ENCODE results near the gene ERRFI1.

Gene ERRFI1

DNA sequence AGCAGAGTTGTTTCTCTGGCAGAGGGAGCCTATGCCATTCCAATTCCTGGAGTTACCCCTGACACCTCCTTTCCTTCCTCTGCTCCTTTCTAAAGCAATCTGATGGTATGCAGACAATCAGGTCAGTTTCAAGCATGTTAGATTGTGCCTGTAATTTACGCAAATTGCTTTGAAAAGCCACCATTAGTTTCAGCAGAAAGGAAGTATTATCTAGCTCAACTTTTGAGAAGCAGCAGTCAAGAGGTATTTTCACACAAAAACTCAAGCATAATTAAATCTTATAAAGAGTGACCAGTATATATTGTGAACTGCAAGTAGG is 2.2 kb downstream of the ERRFI1 start:
- H3K36me3 ChIP-seq (ENCODE audit: control insufficient read depth, low read depth, low read length) = no peaks in the 10 kb centered on the region
- H3K4me3 ChIP-seq (ENCODE audit: low read length) = peak overlapping the region; percentile 97
- no peak overlapping the region for H3K27ac ChIP-seq (ENCODE audit: low read length)
- H3K9me3 ChIP-seq (ENCODE audit: control insufficient read depth, low read depth, low read length) = no peaks in the 10 kb centered on the region
- peaks cover 53% of the 10 kb centered on the region for H3K4me1 ChIP-seq (ENCODE audit: control insufficient read depth, low read depth, low read length)
- H3K27me3 ChIP-seq (ENCODE audit: control insufficient read depth, insufficient read depth, low read length) = peaks cover 21% of the 10 kb centered on the region
- H3K9ac ChIP-seq (ENCODE audit: low read length) = no peak overlapping the region

DNA sequence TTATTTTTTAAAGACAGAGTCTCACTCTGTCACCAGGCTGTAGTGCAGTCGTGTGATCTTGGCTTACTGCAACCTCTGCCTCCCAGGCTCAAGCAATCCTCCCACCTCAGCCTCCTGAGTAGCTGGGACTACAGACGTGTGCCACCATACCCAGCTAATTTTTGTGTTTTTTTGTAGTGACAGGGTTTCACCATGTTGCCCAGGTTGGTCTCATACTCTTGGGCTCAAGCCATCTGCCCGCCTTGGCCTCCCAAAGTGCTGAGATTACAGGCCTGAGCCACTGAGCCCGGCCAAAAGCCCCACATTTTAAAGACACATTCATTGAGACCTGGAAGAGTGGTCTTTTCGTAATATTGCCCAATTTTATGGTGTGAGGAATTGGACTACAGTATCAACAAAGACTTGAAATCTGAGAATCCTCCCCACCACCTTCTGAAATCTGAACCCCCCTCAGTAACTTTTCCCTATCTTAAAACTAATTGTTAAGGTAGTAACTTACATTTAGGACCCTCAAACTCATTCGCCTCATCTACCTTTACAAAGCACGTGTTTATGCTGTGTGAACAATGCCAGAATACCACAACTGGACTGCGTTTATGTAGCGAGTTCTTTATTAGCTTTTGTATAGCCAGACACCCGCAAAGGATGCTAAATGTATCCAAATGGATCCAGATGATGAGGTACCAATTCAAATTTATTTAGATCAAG is 2.7 kb downstream of the ERRFI1 start:
- H3K27me3 ChIP-seq (ENCODE audit: control insufficient read depth, insufficient read depth, low read length) = peaks cover 21% of the 10 kb centered on the region
- peaks cover 58% of the 10 kb centered on the region for H3K4me1 ChIP-seq (ENCODE audit: control insufficient read depth, low read depth, low read length)
- H3K9me3 ChIP-seq (ENCODE audit: control insufficient read depth, low read depth, low read length) = no peaks in the 10 kb centered on the region
- H3K36me3 ChIP-seq (ENCODE audit: control insufficient read depth, low read depth, low read length) = no peaks in the 10 kb centered on the region
- no peak overlapping the region for H3K9ac ChIP-seq (ENCODE audit: low read length)
- H3K4me3 ChIP-seq (ENCODE audit: low read length) = peak overlapping the region; percentile 26
- no peak overlapping the region for H3K27ac ChIP-seq (ENCODE audit: low read length)

DNA sequence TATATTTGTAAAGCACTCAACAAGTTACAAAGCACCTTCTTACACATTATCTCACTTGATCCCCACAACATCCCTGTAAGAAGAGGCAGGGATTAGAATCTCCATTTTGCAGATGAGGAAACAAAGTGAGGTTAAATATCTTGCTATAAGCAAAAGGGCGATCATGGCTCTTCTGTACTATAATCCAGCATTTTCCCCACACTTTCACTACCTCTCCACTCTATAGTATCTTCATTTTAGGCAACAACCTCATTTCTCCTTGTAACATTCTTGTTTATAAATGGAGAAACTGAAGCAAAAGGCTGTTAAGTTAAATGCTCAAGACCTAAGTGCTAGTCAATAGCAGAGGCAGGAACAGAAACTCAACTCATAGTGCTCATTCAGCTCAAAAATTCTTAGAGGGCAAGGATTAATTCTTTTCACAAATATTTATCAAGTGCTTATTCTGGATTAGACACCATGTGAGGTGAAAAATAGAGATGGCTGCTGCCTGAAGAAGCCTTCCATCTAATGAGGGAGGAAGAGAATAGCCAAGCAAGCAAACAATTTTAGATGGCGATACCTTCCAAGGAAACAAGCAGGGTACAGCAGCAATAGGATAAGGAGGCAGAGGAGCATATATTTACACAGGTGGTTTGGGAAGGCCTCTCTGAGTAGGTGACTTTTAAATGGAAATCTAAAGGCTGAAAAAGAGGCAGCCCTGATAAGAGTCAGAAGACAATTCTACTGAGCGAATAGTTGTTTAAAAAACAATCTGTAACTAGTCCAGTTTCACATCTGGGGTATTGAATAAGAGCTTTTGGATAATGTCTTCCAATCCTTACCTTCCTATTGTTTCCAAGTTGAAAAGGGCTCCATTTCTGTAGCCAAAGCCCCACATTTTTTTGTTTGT is 3.5 kb downstream of the ERRFI1 start:
- Histone ChIP-seq H3K9ac (ENCODE audit: low read length) (no peak overlapping the region), H3K4me3 (ENCODE audit: low read length) (no peak overlapping the region), H3K27me3 (ENCODE audit: control insufficient read depth, insufficient read depth, low read length) (peaks cover 21% of the 10 kb centered on the region), H3K36me3 (ENCODE audit: control insufficient read depth, low read depth, low read length) (no peaks in the 10 kb centered on the region), H3K4me1 (ENCODE audit: control insufficient read depth, low read depth, low read length) (peaks cover 61% of the 10 kb centered on the region), H3K27ac (ENCODE audit: low read length) (no peak overlapping the region), H3K9me3 (ENCODE audit: control insufficient read depth, low read depth, low read length) (no peaks in the 10 kb centered on the region)

DNA sequence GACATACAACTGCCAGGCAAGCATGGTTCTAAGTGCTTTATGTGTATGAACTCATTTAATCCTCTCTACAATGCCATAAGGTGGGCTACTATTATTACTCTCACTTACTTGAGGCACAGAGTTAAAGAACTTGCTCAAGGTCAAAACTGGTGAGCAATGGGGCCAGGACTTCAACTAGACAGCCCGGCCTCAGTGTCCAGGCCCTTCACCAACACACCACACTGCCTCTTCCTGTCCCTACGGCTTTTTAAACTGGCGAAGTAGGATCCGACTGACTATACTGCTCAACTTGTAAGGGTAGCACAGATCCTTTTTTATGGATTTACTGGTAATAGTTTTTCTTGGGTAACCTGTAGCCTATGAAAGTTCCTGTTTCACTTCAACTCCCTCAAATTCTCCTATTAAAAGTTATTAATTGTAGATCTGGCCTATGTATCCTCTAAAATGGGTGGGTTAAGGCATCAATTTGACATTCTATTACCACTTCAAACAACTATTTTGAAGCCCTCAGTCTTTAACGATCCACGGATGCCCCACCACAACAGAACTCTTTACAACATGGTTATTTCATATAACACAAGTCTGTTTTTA is 4.3 kb downstream of the ERRFI1 start:
- peaks cover 14% of the 10 kb centered on the region for H3K27me3 ChIP-seq (ENCODE audit: control insufficient read depth, insufficient read depth, low read length)
- H3K9ac ChIP-seq (ENCODE audit: low read length) = no peak overlapping the region
- peaks cover 61% of the 10 kb centered on the region for H3K4me1 ChIP-seq (ENCODE audit: control insufficient read depth, low read depth, low read length)
- H3K36me3 ChIP-seq (ENCODE audit: control insufficient read depth, low read depth, low read length) = no peaks in the 10 kb centered on the region
- no peaks in the 10 kb centered on the region for H3K9me3 ChIP-seq (ENCODE audit: control insufficient read depth, low read depth, low read length)
- H3K27ac ChIP-seq (ENCODE audit: low read length) = no peak overlapping the region
- H3K4me3 ChIP-seq (ENCODE audit: low read length) = no peak overlapping the region

DNA sequence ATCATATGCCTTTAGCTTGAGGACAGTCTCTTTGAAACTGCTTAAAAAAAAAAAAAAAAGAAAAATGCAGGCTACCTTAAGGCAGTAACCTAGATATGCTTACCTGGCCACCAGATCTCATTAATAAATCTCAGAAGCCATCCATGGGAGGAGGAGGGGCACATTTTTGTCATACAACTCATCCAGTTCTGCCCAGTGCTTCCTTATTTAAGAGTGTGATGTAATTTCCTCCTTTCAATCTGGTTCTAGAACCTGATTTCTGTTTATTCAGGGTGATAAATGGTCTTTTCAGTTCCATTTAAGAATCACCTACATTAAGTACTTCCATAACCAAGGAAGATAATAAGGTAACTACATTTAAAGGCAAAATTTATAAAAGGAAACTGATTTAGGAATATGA is 6.1 kb downstream of the ERRFI1 start:
- Histone ChIP-seq H3K27ac (ENCODE audit: low read length) (no peak overlapping the region), H3K4me1 (ENCODE audit: control insufficient read depth, low read depth, low read length) (peaks cover 75% of the 10 kb centered on the region), H3K27me3 (ENCODE audit: control insufficient read depth, insufficient read depth, low read length) (peaks cover 5% of the 10 kb centered on the region), H3K9ac (ENCODE audit: low read length) (no peak overlapping the region), H3K36me3 (ENCODE audit: control insufficient read depth, low read depth, low read length) (no peaks in the 10 kb centered on the region), H3K4me3 (ENCODE audit: low read length) (no peak overlapping the region), H3K9me3 (ENCODE audit: control insufficient read depth, low read depth, low read length) (no peaks in the 10 kb centered on the region)

DNA sequence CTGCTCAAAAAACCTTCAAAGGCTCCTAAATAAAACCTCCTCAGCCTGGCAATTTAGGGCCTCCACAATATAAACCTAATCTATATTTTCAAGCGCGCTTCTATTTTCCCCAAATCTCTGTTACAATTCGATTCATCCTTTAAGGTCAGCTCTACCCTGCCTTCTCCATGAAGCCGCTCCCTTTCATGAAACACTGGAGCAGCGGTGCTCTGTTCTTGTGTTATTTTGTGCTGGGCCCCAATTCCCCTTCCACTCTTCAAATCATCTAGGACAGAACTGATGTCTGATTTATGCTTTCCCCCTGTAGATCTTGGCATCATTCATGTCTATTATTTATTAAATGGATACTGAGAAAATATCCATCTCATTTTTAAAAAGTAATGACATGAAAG is 6.9 kb downstream of the ERRFI1 start:
- H3K9me3 ChIP-seq (ENCODE audit: control insufficient read depth, low read depth, low read length) = no peaks in the 10 kb centered on the region
- no peak overlapping the region for H3K27ac ChIP-seq (ENCODE audit: low read length)
- H3K36me3 ChIP-seq (ENCODE audit: control insufficient read depth, low read depth, low read length) = peaks cover 5% of the 10 kb centered on the region
- H3K27me3 ChIP-seq (ENCODE audit: control insufficient read depth, insufficient read depth, low read length) = no peaks in the 10 kb centered on the region
- H3K9ac ChIP-seq (ENCODE audit: low read length) = no peak overlapping the region
- peaks cover 73% of the 10 kb centered on the region for H3K4me1 ChIP-seq (ENCODE audit: control insufficient read depth, low read depth, low read length)
- no peak overlapping the region for H3K4me3 ChIP-seq (ENCODE audit: low read length)

DNA sequence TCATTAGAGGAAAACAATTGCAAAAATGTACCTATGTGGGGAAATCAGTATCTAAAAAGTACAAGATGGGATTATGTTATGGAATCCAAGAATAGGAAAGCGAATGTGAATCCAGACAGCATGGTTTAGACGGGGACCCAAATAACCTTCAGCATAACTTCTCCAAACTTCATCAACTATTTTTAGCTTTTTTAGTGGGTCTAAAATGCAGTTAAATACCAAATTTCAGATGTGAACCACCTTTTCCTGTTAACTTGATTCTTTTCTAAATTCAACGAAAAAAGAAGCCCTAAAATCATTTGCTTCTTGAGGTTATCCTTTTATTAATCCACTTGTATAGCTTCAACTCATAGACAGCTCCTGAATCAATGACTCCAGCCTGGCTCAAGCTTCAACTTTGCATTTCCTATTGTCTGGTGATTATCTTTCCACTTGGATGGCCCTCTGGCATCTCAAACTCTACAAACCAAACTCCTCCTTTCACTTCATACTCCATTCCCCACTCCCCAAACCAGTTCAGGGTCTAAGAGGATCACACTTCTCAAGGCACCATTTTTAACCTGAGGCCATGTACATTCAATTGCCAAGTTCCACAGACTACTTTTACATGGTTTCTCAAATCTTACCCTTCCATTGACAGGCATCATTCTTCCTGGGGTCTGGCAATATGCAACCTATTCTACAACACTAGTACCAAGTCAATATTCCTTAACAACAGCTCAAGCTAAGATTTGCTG is 7.4 kb downstream of the ERRFI1 start:
- H3K4me3 ChIP-seq (ENCODE audit: low read length) = peak overlapping the region; percentile 9

DNA sequence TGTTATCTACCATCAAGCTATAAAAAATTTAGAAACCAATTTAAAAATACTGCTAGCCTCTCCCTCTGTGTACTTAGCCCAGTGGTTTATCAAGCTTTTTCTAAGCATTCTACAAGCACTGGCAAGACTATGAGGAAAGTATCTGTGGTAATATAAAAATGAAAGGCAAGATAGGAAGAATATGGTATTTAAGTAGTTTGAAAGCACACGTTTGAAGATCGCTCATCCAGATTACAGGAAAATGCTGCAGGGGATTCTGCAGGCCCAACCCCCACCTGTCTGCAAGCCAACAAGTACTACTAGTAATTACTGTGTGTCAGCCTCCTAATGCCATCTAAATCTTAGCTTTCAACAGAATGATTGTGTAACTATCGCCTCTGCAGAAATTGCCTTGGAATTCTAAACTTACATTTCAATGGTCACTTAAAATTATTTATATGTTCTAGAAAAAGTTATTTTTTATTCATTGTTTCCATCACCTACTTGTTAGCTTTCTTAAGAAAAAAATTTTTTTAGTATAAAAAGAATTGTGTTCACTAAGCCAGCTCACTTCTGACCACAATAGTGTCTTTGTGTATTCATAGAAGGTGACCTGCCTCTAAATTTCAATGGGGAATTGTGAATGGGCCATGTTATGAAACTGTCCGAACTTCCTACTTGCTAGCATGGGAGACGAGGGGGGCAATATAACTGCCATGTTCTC is 8.5 kb downstream of the ERRFI1 start:
- Histone ChIP-seq H3K4me1 (ENCODE audit: control insufficient read depth, low read depth, low read length) (peaks cover 58% of the 10 kb centered on the region), H3K4me3 (ENCODE audit: low read length) (no peak overlapping the region), H3K9me3 (ENCODE audit: control insufficient read depth, low read depth, low read length) (no peaks in the 10 kb centered on the region), H3K9ac (ENCODE audit: low read length) (peak overlapping the region; percentile 42), H3K27me3 (ENCODE audit: control insufficient read depth, insufficient read depth, low read length) (no peaks in the 10 kb centered on the region), H3K36me3 (ENCODE audit: control insufficient read depth, low read depth, low read length) (peaks cover 21% of the 10 kb centered on the region), H3K27ac (ENCODE audit: low read length) (peak overlapping the region; percentile 25)

More for the DNA sequence above, 7.4 kb downstream of the ERRFI1 start:
- Histone ChIP-seq H3K27me3 (ENCODE audit: control insufficient read depth, insufficient read depth, low read length) (no peaks in the 10 kb centered on the region), H3K9ac (ENCODE audit: low read length) (no peak overlapping the region), H3K27ac (ENCODE audit: low read length) (no peak overlapping the region), H3K36me3 (ENCODE audit: control insufficient read depth, low read depth, low read length) (peaks cover 11% of the 10 kb centered on the region), H3K9me3 (ENCODE audit: control insufficient read depth, low read depth, low read length) (no peaks in the 10 kb centered on the region), H3K4me1 (ENCODE audit: control insufficient read depth, low read depth, low read length) (peaks cover 68% of the 10 kb centered on the region)

DNA sequence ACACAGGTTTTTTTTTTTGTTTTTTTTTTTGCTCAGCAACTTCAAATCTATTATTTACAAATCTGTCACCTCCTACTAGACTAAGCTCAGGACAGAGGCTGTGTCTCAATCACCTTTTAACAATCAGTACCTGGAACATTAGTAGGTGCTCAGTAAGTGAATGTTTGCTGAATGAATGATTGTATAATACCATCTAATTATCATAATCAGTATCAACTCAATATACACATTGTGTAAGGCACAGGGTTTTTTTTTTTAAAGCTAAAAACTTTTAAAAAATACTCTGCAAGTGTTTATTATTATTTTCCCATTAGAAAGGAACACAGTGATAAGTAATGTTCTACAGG is 9.2 kb downstream of the ERRFI1 start:
- Histone ChIP-seq H3K27ac (ENCODE audit: low read length) (no peak overlapping the region), H3K27me3 (ENCODE audit: control insufficient read depth, insufficient read depth, low read length) (no peaks in the 10 kb centered on the region), H3K4me1 (ENCODE audit: control insufficient read depth, low read depth, low read length) (peaks cover 51% of the 10 kb centered on the region), H3K9ac (ENCODE audit: low read length) (no peak overlapping the region), H3K9me3 (ENCODE audit: control insufficient read depth, low read depth, low read length) (no peaks in the 10 kb centered on the region), H3K36me3 (ENCODE audit: control insufficient read depth, low read depth, low read length) (peaks cover 29% of the 10 kb centered on the region), H3K4me3 (ENCODE audit: low read length) (no peak overlapping the region)

DNA sequence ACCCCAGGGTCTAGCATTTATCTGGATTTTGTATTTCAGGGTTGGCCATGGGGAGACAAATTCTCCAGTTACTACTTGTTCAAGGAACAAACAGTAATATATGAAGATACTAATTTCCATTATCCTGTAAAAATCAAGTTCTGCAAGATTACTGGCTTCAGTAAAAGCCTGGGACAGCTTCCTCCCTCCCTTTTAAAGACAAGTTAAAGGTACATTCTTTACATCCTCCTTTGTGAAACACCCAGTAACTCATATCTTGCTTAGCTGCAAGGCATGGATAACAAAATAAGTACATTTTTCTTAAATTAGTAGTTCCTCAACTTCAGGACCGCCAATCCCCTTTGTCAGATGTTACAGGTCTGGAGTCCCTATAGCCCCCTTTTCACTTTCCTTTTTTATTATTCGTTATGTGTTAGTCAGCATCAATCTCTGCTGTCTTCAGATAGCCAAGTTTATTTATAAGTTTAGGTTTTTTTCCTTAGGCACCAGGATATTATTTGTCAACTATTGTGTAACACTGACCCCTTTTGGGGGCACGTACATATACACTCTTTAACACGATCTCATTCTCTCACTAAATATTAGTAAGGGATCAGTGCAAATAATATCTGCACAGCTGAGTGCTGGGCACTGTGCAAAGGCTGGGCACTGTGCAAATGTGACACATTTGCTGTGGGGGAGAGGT is 9.8 kb downstream of the ERRFI1 start:
- no peak overlapping the region for H3K9ac ChIP-seq (ENCODE audit: low read length)
- no peak overlapping the region for H3K4me3 ChIP-seq (ENCODE audit: low read length)
- no peaks in the 10 kb centered on the region for H3K9me3 ChIP-seq (ENCODE audit: control insufficient read depth, low read depth, low read length)
- no peaks in the 10 kb centered on the region for H3K27me3 ChIP-seq (ENCODE audit: control insufficient read depth, insufficient read depth, low read length)
- peaks cover 47% of the 10 kb centered on the region for H3K4me1 ChIP-seq (ENCODE audit: control insufficient read depth, low read depth, low read length)
- peaks cover 32% of the 10 kb centered on the region for H3K36me3 ChIP-seq (ENCODE audit: control insufficient read depth, low read depth, low read length)
- H3K27ac ChIP-seq (ENCODE audit: low read length) = no peak overlapping the region

Data from iPS-18a (cell line).